ENCODE measurements around the gene MPC2.

- TF ChIP-seq EZH2 (IDR thresholded peaks at IDR 0.05): no peak
- TF ChIP-seq FOXP2 (optimal IDR thresholded peaks at IDR 0.05; ENCODE audit: control extremely low read depth, extremely low read length, insufficient read depth): no peak
- TF ChIP-seq POLR2AphosphoS5 (IDR thresholded peaks at IDR 0.05; ENCODE audit: borderline replicate concordance, low read depth, low read length): no peak
Measured at GRCh38 chr1:167981933-167982332, 45.1 kb upstream of the MPC2 start.
